DMS79 treated with DMSO at 0.1 percent for 48 hours (cell line): ENCODE data around the gene ST3GAL3.
"Not testable (repeated sequence)": the region's sequence is repeated elsewhere in the genome, so short reads cannot be mapped to it uniquely, and the experiment has no call there.

Source experiments
- DNase-seq: peaks from one replicate; lab custom pipeline; 2025; lab: John Stamatoyannopoulos, UW

ST3GAL3 gene

DNA sequence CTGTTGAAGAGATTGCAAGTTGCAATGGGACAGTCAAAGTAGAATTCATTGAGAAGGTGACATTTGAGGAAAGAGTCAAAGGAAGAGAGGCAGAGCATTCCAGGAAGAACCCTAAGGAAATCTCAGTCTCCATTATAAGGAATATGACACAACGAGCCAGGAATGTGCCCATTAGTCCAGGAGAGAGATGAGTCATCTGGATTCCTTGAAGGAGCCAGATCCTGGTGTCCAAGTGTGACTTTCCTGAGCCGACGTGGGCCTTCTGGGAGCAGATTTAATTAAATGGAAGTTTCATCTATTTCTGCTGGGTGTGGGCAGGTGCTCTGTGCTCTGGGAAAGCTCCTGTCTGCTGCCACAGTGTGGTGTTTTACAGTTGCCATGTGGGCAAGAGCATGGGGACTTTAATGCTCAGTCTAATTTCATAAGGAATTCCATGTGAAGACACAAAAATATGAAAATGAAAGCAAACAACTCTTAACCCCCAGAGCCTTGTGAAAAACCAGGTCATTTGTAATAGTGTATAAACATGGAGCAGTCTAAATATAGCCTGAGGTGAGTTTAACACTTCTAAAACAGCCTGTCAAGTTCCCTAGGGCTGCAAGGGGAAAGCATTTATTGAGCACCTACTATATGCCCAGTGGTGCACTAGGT, 114.8 kb downstream of the ST3GAL3 start:
- no peak for DNase-seq

DNA sequence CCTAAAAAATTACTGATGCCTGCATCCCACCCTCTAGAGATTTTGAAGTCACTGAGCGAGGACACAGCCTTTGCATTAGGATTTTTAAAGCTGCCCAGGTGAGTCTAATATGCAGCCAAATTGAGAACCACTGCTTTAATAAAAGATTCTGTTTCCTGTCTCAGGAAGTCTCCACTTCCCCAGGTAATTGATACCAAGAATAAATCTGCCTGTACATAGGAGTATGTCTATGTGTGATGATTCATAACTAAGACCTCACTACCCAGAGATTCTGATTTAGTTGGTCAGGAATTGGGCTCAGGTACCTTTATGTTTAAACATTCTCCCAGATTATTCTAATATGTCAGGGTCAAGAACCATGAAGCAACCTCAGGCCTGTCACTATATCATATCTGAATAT, 117.5 kb downstream of the ST3GAL3 start:
- DNase-seq: no peak

DNA sequence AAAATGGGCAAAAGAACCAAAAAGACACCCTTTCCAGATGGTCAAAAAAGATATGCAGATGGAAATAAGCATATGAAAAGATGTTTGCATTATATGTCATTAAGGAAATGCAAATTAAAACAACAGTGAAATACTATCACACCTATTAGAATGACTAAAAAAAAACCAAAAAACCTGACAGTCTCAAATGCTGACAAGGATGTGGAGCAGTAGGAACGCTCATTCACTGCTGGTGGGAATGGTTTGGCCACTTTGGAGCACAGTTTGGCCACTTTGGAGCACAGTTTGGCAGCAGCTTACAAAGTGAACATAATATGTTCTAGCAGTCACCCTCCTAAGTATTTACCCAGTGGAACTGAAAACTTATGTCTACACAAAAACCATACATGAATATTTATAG, 121.2 kb downstream of the ST3GAL3 start:
- no peak for DNase-seq

DNA sequence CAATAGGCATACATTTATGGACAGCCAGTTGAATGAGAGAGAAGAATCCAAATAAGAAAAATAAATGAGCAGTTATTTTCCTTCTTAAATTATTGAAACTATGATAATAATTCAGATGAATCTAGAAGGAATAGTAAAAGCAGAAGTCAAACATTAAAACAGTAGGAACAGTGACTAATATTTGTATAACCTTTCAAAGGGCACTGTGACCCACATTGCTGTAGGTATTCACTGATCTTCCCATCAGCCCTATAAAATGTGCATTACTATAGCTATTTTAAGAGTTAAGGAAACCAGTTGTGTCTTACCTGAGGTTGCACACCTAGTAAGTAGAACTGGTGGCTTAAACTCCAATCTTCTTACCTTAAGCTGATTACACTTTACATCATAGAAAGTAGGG, 123.5 kb downstream of the ST3GAL3 start:
- no peak for DNase-seq

DNA sequence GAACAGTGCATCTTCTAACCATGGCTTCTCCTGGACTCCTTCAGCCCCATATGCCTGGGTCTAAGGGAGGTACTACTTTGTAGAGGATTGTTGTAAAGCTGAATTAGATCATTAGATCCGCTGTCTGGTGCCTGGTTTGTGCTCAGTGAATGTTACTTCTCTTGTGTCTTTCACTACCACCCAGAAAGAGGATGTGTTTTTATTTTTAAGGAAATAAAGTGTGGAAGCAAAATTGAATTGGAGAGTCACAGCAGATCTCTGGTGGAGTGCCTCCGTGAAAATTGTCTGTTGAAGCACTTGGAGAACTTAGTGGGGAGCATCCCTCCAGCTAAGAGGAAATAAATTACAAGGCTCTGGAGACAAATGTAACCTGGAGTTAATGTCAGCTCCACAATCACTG, 124.5 kb downstream of the ST3GAL3 start:
- no peak for DNase-seq

DNA sequence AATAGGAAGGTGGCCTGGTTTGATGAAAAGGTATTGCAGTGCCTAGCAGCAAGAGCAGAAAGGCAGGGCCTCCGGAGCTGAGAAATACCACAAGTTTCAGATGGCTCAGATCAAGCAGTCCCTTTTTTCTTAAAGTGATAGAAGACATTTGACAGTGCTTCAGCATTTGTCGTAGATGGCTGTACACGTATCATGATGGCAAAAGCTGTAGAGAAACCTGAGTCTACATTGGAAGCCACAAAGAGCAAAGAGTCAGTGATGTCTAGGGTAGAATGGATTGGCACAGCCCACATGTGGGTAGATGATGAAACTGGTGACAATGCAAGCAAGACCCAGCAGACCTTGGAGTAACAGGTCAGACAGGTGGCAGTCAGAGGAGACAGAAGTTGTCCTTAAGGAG, 124.9 kb downstream of the ST3GAL3 start:
- no peak for DNase-seq

DNA sequence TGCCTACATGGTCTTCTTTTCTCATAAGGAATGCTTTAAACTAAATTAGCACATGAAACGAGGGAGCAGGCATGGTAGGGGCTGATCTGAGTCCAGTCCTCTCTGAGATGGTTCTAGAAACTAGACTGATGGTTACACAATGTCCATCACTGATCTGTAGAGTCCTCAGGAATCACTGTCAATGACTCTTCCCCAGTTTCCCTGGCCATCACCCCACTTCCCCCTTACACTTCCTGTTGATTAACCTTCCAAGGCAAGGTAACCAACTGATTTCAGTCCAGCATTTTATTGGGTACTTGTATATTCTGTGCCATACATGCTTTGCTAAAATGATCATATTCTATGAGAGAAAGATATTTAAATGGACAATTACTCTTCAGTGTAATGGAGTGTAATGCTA, 125.7 kb downstream of the ST3GAL3 start:
- DNase-seq: no peak

DNA sequence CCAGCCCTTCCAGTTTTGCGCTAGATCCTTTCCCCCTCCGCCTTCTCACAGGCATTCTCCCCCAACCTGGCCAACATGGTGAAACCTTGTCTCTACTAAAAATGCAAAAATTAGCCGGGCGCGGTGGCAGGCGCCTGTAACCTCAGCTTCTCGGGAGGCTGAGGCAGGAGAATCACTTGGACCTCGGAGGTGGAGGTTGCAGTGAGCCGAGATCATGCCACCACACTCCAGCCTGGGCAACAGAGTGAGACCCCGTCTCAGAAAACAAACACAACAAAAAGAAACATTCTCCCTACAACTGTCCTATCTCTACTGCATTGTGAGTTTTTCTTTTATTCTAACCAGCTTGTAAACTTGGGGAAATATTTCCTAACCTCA, 126.6 kb downstream of the ST3GAL3 start:
- DNase-seq: not testable (repeated sequence)

DNA sequence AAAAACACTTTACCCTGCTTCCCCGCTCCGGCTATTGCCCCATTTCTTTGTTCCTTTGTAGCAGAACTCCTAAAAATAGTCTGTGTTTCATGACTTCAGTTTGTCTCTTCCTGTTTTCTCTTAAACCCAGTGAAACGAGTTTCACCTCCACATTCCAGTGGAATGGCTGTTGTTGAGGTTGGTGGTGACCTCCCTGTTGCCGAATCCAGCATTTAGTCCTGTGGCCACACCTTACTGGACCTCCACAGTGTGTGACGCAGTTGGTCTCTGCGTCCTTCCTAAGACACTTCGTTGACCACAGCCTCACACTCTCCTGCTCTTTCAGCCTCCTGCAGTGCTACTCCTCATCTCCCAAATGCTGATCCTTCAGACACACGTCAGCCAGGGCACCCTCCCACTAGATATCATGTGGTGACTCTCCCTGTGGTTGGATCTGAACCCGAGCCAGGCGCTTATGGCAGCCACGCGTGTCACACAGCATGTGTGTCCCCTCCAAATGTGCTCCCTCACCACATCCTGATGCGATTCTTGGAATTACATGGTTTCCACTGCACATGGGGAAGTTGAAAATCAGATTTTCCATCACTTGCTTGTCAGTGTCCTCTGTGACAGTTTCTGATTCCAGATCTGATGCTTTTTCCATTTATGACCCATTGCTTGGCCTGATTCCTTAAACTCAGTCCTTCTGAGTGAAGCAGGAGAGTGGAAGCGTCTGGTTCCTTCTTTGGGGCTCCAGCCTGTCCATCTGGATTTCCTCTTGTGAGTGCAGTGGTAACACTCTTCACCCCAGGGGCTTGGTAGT, 127.1 kb downstream of the ST3GAL3 start:
- DNase-seq: no peak

DNA sequence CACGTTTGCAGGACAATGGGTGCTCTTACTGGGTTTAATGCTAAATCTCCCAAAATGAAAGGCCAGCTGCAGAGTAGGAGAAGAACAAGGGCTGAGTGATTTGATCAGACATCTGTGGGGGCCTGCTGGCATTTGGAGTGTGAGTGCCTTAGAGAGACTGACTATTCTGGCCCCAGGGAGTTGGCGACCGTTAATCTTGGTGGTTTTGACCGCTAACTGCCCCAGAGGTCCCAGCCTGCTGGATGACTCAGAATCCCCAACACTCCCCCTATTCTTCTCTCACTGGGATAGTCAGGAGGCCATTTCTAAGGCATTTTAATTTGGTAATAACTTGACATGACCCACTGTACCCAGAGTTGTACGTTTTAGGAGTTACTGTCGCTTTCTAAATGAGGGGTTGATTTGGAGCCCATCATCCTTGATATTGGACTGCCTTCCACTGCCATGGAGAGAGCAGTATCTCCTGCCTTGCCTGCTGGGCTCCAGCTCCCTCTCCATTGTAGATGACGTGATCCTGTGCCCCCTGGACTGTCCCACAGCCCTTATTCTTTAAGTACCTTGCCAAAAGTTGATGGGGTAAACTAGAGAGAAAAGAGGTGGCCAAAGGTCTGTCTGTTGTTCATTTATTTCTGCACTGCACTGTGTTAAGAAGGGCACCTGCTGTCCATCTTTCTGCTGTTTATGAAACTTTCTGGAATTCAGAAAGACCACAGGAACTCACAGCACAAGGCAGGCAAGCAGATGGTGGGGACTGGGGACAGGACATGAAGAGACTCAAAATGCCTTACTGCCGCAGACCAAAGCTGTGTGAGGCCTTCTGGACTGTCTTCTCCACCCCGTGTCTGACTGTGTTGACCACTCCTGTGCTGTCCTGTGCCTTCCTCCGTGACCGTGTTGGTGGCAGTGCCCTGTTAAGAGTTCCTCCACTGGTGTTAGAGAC, 128.0 kb downstream of the ST3GAL3 start:
- DNase-seq: no peak

DNA sequence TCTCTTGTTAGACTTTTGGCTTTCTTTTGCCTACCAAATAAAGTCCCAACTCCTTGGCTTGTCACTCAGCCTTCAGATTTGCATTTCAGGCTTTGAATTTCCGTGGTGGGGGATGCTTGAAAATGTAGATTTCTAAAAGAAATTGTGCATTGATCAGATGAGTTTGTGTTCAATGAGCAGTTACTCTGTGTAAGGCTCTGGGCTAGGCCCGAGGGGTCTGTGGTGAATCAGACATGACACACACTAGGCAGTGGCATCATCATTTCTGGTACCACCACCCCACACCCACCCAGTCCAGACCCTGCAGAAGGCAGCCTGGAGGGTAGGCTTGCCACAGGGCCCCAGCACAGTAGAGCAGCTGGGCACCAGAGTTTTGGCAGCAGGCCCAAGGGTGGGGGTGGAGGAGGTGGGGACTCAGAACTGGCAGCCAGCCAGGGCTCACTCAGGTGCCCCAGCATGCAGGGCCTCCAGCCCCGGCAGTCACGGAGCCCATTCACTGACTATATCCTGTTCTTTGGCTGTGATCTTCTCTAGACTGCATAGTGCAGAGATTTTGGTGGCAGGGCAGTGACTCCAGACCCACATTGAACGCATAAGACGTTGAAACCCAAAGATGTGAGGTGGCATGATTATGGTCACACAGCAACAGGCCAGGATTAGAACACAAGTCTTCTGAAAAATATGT, 129.1 kb downstream of the ST3GAL3 start:
- DNase-seq: peak; percentile 97

DNA sequence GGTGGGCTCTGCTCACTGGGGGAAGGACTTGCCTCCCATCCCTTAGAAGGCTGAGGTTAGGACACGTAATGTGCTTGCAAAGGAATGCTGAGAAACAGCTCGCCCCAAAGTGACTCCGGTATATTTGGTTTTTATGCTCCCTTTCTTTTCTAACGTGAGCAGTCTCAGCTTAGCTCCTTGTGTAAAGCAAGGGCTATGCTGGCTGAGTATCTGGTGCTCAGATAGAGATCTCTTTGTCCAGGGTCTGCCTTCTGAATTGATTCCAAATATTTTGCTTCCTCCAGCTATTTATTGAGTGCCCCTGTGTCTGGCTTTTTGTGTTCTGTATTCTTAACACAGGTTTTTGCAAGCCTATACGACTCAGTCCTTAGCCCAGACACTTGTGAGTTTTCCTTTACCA, 131.7 kb downstream of the ST3GAL3 start:
- no peak for DNase-seq

DNA sequence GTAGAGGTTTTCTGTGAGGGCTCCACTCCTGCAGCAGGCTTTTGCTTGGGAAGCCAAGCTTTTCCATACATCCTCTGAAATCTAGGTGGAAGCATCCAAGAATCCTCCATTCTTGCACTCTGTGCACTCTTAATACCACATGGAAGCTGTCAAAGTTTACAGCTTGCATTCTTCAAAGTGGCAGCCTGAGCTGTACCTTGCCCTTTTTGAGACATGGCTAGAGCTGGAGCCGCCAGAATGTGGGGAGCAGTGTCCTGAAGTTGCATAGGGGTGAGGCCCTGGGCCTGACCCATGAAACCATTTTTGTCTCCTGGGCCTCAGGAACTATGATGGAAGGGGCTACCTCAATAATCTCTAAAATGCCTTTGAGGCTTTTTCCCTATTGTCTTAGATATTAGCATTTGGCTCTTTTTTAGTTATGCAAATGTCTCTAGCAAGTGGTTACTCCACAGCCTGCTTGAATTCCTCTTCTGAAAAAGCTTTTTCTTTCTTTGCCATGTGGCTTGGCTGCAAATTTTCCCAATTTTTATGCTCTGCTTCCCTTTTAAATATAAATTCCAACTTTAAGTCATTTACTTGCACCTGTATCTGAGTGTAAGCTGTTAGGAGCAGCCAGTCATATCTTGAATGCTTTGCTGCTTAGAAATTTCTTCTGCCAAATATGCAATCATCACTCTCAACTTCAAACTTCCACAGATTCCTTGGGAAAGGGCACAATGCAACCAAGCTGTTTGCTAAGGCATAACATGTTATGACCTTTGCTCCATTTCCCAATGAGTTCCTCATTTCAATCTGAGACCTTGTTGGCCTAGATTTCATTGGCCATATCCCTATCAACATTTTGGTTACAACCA, 134.2 kb downstream of the ST3GAL3 start:
- no peak for DNase-seq

DNA sequence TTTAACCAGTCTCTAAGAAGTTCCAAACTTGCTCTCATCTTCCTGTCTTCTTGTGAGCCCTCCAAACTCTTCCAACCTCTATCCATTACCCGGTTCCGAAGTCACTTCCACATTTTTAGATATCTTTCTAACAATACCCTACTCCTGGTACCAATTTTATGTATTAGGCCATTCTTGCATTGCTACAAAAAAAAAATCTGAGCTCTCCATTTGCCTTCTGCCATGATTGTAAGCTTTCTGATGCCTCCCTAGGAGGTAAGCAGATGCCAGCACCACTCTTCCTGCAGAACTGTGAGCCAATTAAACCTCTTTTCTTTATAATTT, 134.8 kb downstream of the ST3GAL3 start:
- no peak for DNase-seq

DNA sequence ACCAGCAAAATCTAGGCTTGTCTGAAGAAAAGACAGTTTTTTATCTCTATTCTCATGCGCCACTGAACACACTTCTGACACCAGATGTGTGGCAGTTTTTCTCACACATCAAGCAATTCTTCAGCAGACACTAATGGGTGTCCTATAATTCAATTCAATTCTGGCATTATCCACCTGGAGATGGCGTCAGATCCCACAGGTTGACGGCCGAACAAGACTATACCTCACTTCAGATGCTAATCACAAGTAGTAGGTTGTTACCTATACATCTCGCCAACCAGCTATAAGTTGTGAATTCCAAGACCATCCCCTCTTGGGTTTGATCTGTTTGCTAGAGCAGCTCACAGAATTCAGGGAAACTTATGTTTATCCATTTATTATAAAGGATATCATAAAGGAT, 136.3 kb downstream of the ST3GAL3 start:
- DNase-seq: no peak

DNA sequence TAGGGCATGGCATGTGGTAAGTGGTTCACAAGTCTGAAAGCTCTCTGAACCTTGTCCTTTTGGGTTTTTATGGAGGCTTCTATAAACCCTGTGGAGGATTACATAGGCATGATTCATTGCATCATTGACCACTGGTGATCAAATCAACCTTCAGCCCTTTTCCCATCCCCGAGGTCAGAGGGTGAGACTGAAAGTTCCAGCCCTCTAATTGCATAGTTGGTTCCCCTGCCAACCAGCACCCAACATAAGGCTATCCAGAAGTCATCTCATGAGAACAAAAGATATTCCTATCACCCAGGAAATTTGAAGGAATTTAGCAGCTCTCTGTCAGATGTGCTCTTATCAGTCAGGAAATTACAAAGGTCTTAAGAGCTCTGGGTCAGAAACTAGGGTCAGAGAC, 136.8 kb downstream of the ST3GAL3 start:
- no peak for DNase-seq

DNA sequence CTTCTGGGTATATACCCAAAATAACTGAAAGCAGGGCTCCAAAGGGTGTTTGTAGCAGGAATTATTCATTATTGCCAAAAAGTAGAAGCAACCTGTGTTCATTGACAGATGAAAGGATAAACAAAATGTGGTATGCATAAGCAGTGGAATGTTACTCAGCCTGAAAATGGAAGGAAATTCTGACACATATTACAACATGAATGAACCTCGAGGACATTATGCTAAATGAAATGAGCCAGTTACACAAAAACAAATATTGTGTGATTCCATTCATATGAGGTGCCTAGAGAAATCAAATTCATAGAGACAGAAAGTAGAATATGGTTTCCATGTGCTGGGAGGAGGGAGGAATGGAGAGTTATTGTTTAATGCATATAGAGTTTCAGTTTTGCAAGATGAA, 140.0 kb downstream of the ST3GAL3 start:
- no peak for DNase-seq

DNA sequence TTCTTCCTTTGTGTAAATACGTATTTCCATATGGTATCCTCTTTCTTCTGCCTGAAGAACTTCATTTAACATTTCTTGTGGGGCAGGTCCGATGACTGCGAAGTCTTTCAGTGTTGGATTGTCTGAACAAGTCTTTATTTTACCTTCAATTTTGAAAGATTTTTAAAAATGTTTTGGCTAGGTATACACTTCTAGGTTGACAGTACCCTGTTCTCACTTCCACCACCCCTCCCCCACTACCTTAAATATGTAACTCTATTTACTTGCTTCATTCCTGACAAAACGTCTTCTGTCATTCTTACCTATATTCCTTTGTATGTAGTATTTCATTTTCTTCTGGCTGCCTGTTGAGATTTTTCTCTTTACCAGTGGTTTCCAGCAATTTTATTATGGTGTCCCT, 140.5 kb downstream of the ST3GAL3 start:
- DNase-seq: no peak

DNA sequence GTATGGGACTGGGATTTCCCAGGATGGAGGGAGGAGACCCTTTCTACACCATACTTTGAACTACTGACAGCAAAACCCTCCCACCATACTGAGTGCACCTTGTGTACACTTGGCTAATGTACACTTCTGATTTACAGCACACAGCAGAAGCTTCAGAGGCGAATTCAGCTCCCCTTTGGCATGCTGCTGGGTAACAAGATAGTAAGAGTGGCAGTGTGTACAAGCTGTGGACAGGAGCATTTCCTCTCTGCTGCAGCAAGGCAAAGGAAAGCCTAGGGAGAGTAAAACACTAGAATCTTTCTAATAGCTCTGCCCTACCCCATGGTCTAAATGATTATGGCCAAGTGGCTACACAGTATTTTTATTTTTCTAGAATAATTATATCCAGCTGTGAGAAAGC, 142.3 kb downstream of the ST3GAL3 start:
- no peak for DNase-seq

DNA sequence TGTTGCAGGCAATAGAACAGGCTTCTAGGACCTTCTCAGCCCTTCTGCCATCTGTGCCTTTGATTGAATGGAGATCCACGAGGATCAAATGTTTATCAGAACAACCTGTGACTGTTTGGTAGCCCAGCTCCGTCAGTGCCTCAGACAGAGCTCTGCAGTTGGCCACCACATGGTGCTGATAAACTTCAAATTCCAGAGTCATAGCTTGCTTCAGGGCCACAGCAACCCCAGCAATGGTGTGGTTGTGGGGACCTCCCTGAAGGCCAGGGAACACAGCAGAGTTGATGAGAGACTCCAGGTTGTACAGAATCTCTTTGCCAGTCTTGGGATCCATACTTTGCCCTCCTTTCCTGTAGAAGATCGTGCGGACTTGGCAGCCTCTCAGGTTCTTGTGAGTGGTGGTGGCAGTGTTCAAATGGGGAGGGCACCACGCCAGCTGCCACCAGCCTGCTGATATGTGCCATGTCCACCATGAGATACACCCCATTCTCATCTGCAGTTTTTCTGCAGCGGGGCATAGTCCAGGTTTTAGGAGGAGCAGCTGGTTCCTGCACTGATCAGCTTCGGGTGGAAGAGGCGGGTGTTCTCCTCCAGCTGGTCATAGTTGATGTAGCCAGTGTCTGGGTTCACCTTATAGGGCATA, 143.4 kb downstream of the ST3GAL3 start:
- DNase-seq: no peak
